Measurements from ENCODE around the gene MTHFD2L.

DNA sequence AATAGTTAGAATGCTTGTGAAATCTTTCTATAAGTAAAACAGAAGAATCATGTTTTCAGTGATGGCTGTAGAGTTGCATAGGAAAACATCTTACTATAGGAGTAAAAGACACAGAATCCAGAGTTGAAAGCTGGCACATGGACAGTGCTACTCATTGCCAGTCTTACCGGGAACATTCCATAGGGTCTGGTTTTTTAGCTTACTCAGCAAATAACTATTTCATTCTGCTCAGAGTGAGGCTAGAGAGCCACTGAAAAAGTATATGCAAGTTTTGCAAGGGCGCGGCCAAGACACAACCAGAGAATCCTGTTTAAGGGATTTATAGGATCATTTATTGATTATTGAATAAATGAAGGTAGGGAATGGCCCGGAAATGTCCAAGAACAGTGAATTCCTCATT lies 60.3 kb downstream of the MTHFD2L start:
- TF ChIP-seq POLR2AphosphoS5 (IDR thresholded peaks at IDR 0.05; ENCODE audit: borderline replicate concordance, low read depth, low read length) (no peak), EZH2 (IDR thresholded peaks at IDR 0.05) (no peak)
